ENCODE results near the gene ZNF322. TPM values are rescaled to one million over a fixed set of nuclear protein-coding genes. Genes with fewer than 3 reads are reported as not detected.
A peak's percentile ranks its signal among the peaks of the same experiment; 100 is the strongest.
"Not testable (repeated sequence)": the region's sequence is repeated elsewhere in the genome, so short reads cannot be mapped to it uniquely, and the experiment has no call there.

Gene ZNF322, protein sequence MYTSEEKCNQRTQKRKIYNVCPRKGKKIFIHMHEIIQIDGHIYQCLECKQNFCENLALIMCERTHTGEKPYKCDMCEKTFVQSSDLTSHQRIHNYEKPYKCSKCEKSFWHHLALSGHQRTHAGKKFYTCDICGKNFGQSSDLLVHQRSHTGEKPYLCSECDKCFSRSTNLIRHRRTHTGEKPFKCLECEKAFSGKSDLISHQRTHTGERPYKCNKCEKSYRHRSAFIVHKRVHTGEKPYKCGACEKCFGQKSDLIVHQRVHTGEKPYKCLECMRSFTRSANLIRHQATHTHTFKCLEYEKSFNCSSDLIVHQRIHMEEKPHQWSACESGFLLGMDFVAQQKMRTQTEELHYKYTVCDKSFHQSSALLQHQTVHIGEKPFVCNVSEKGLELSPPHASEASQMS
- total RNA-seq (1 to 10 TPM; 6.7 to 6.9 TPM), polyA plus RNA-seq (1 to 10 TPM; 3.3 to 9.0 TPM)

DNA sequence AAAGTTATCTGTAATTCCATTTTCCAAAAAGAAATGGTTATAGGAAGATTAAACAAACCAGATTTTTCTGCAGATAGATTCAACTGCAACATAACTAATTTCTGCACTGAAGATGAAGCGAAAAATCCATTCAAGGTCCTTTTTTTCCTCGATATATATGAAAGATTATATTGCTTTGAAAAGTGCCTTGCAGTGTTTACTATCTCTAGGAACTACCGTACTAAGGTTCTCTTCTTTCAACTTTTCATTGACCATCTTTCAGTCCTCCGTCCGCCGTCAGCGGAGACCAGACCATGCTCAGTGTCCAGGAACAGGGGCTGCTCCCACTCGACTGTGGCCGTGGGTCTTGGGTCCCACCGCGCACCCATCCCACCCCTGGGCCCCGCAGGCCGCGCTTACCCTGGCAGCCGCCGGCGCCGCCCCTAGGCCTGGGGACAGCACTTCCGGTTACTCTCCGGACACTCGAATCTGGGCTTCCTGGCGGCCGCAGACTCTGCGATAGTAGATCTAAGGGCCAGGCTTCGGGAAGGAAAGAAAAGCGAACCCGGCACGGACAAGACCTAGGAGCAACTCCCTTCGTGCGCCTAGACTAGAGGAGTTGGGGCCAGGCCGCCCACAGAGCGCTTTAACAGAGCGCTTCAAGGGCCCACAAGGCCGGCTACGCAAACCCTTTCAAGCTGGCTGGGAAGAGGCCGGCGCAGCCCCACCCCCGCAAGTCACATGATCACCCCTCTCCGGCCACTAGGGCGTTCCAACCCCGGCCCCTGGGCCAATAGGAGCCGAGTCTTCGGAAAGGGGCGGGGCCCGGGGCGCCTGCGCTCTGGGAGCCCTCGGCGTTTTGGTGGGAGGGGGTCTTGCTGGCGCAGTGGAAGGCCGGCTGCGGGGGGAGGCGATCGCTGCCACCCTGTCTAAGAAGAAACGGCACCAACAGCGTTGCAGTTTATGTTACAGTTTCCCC lies at the start of gene ZNF322:
Gene ZNF322 (minus strand): TSS at position 705 of the 958 bp plus-strand sequence. CDS start 21,193 bp downstream, outside the sequence.
- Histone ChIP-seq H3K27ac (ENCODE audit: low read depth in 1 of 2, low read length in 2 of 2) (peak within 1 kb of the TSS; percentile 49 to 61), H3K36me3 (ENCODE audit: control insufficient read depth in 4 of 4, insufficient read depth in 3 of 4, low read depth in 1 of 4, low read length in 3 of 4) (peaks cover under 1 to 7% (median 4%) of the 10 kb centered on the region in 4 donors), H3K27me3 (ENCODE audit: control insufficient read depth in 4 of 4, insufficient read depth in 4 of 4, low read length in 3 of 4) (peaks cover 0 to 3% (median 0%) of the 10 kb centered on the region in 4 donors), H3K9ac (ENCODE audit: low read depth in 1 of 2, low read length in 2 of 2) (peak within 1 kb of the TSS; percentile 62 to 68), H3K4me3 (ENCODE audit: low read depth in 1 of 3, low read length in 3 of 3) (peak within 1 kb of the TSS; percentile 75 to 97 (median 94)), H3K4me1 (ENCODE audit: control insufficient read depth in 4 of 4, insufficient read depth in 4 of 4, low read length in 3 of 4) (peaks cover 2 to 15% (median 9%) of the 10 kb centered on the region in 4 donors), H3K9me3 (ENCODE audit: control insufficient read depth in 4 of 4, low read length in 3 of 4) (no peaks in the 10 kb centered on the region)
- 4% methylated on average over 54 of the region's 56 CpGs for WGBS
- TF ChIP-seq EGR1 (IDR thresholded peaks at IDR 0.05; ENCODE audit: low read depth in 2 of 2) = peak; percentile 87 to 89
- TF ChIP-seq RAD21 (IDR thresholded peaks at IDR 0.05) = no peak
- TF ChIP-seq GABPA (IDR thresholded peaks at IDR 0.05 in 1 of 2, conservative IDR thresholded peaks at IDR 0.05 in 1 of 2) = peak; percentile 52 to 86
- TF ChIP-seq NR2F2 (IDR thresholded peaks at IDR 0.05) = no peak
- TF ChIP-seq HNF4G (IDR thresholded peaks at IDR 0.05) = no peak
- peak; percentile 73 for TF ChIP-seq YY1 (IDR thresholded peaks at IDR 0.05)
- TF ChIP-seq CTCF (IDR thresholded peaks at IDR 0.05; ENCODE audit: low read depth, low read length, missing input control) = no peak
- TF ChIP-seq JUND (IDR thresholded peaks at IDR 0.05) = no peak
- TF ChIP-seq, protein P1, sequence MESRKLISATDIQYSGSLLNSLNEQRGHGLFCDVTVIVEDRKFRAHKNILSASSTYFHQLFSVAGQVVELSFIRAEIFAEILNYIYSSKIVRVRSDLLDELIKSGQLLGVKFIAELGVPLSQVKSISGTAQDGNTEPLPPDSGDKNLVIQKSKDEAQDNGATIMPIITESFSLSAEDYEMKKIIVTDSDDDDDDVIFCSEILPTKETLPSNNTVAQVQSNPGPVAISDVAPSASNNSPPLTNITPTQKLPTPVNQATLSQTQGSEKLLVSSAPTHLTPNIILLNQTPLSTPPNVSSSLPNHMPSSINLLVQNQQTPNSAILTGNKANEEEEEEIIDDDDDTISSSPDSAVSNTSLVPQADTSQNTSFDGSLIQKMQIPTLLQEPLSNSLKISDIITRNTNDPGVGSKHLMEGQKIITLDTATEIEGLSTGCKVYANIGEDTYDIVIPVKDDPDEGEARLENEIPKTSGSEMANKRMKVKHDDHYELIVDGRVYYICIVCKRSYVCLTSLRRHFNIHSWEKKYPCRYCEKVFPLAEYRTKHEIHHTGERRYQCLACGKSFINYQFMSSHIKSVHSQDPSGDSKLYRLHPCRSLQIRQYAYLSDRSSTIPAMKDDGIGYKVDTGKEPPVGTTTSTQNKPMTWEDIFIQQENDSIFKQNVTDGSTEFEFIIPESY (IDR thresholded peaks at IDR 0.05) = no peak
- peak; percentile 2 to 11 for TF ChIP-seq HNF4A (conservative IDR thresholded peaks at IDR 0.05)
- TF ChIP-seq, protein P2, sequence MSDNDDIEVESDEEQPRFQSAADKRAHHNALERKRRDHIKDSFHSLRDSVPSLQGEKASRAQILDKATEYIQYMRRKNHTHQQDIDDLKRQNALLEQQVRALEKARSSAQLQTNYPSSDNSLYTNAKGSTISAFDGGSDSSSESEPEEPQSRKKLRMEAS (IDR thresholded peaks at IDR 0.05) = peak; percentile 26
- TF ChIP-seq RXRA (IDR thresholded peaks at IDR 0.05) = peak; percentile 3 to 10
- no peak for TF ChIP-seq FOXA2 (IDR thresholded peaks at IDR 0.05)
- peak; percentile 67 for TF ChIP-seq SP1 (IDR thresholded peaks at IDR 0.05)
- TF ChIP-seq REST (IDR thresholded peaks at IDR 0.05) = no peak
- no peak for TF ChIP-seq FOXA1 (IDR thresholded peaks at IDR 0.05)
- TF ChIP-seq, protein P3, sequence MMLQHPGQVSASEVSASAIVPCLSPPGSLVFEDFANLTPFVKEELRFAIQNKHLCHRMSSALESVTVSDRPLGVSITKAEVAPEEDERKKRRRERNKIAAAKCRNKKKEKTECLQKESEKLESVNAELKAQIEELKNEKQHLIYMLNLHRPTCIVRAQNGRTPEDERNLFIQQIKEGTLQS (IDR thresholded peaks at IDR 0.05) = no peak
- peak; percentile 7 for TF ChIP-seq TAF1 (conservative IDR thresholded peaks at IDR 0.05)
- DNase-seq (ENCODE audit: low spot score) = peak; percentile 93

DNA sequence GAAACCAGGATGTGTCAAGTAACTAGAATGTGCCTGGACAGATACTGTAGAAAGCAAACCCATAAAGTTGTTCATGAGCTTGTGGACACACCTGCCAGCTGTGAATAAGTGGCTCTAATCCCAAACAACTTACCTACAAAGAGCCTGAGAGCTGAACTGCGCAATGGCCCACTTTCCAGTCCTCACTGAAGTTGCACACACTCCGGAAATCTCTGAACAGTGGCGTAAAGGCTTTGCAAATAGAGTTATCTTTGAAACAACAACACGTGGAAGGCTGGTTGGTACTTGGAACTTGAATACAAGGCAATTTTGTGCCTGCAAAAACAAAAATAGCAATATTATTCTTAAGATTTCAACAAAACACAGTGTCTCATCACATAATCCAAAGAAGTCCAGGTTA lies 46.2 kb upstream of the ZNF322 start:
- not testable (repeated sequence) for H3K9me3 ChIP-seq (ENCODE audit: control insufficient read depth in 4 of 4, low read length in 3 of 4); H3K27ac ChIP-seq (ENCODE audit: low read depth in 1 of 2, low read length in 2 of 2); H3K9ac ChIP-seq (ENCODE audit: low read depth in 1 of 2, low read length in 2 of 2); H3K4me3 ChIP-seq (ENCODE audit: low read depth in 1 of 3, low read length in 3 of 3); H3K36me3 ChIP-seq (ENCODE audit: control insufficient read depth in 4 of 4, insufficient read depth in 3 of 4, low read depth in 1 of 4, low read length in 3 of 4); H3K27me3 ChIP-seq (ENCODE audit: control insufficient read depth in 4 of 4, insufficient read depth in 4 of 4, low read length in 3 of 4); DNase-seq (ENCODE audit: low spot score); H3K4me1 ChIP-seq (ENCODE audit: control insufficient read depth in 4 of 4, insufficient read depth in 4 of 4, low read length in 3 of 4)
- no CpG with 5 or more reads among the region's 4 CpGs for WGBS

GRCh38 chr6:26705352-26705751 lies 45.8 kb upstream of the ZNF322 start:
- WGBS = no CpG with 5 or more reads among the region's 5 CpGs
- H3K9me3 ChIP-seq (ENCODE audit: control insufficient read depth in 4 of 4, low read length in 3 of 4); H3K27ac ChIP-seq (ENCODE audit: low read depth in 1 of 2, low read length in 2 of 2): not testable (repeated sequence)

More at GRCh38 chr6:26705352-26705751, 45.8 kb upstream of the ZNF322 start:
- H3K4me1 ChIP-seq (ENCODE audit: control insufficient read depth in 4 of 4, insufficient read depth in 4 of 4, low read length in 3 of 4); DNase-seq (ENCODE audit: low spot score); H3K4me3 ChIP-seq (ENCODE audit: low read depth in 1 of 3, low read length in 3 of 3); H3K36me3 ChIP-seq (ENCODE audit: control insufficient read depth in 4 of 4, insufficient read depth in 3 of 4, low read depth in 1 of 4, low read length in 3 of 4); H3K9ac ChIP-seq (ENCODE audit: low read depth in 1 of 2, low read length in 2 of 2); H3K27me3 ChIP-seq (ENCODE audit: control insufficient read depth in 4 of 4, insufficient read depth in 4 of 4, low read length in 3 of 4): not testable (repeated sequence)

All from liver (tissue), 9 donors.